Activated T-helper 17 cell treated with anti-CD3 and anti-CD28 coated beads, Interleukin-2, amount 50 U/mL, for 72 hours (primary cell): ENCODE data around the gene HORMAD2. TPM values are rescaled to one million over a fixed set of nuclear protein-coding genes. Genes with fewer than 3 reads are reported as not detected.

ENCODE experiments used
- ATAC-seq: fragments of 150-1000 bp; cut with Tn5 transposase; replicated peaks from 2 replicates; pipeline ENCODE4 v1.10.0; 2021; ENCODE audit warnings: mild to moderate bottlenecking, moderate library complexity
- H3K27ac Mint-ChIP-seq: one replicate; pipeline ENCODE4 v1.8.0; 2022; ENCODE audit warnings: mixed read lengths
- H3K27me3 Mint-ChIP-seq: one replicate; pipeline ENCODE4 v1.8.0; 2022; ENCODE audit warnings: mixed read lengths
- H3K36me3 Mint-ChIP-seq: one replicate; pipeline ENCODE4 v1.8.0; 2022; ENCODE audit warnings: low read depth, mild to moderate bottlenecking, mixed read lengths
- H3K4me1 Mint-ChIP-seq: one replicate; pipeline ENCODE4 v1.8.0; 2022; ENCODE audit warnings: mixed read lengths
- H3K4me3 Mint-ChIP-seq: one replicate; pipeline ENCODE4 v1.8.0; 2022; ENCODE audit warnings: mild to moderate bottlenecking, mixed read lengths
- H3K9me3 Mint-ChIP-seq: one replicate; pipeline ENCODE4 v1.8.0; 2022; ENCODE audit warnings: mixed read lengths
- total RNA-seq, 2 donors: library from RNA; stranded (reverse); gene quantifications; one replicate each; pipeline ENCODE4 v1.2.3, GENCODE V29; 2022

The HORMAD2 gene
- total RNA-seq, result under 1 TPM in 1 of 2 donors, not detected in 1; 0.37 TPM

GRCh38 chr22:30079952-30080533, at the start of gene HORMAD2:
Gene HORMAD2 (plus strand): TSS chr22:30080464. CDS start chr22:30093953, 13,489 bp downstream.
- H3K4me1 Mint-ChIP-seq, result peaks cover 8% of the 10 kb centered on the region
- peak within 1 kb of the TSS; percentile 85 for H3K27ac Mint-ChIP-seq
- no peak for ATAC-seq
- peak within 1 kb of the TSS; percentile 73 for H3K4me3 Mint-ChIP-seq
- H3K27me3 Mint-ChIP-seq, result no peaks in the 10 kb centered on the region
- H3K9me3 Mint-ChIP-seq, result no peaks in the 10 kb centered on the region
- no peaks in the 10 kb centered on the region for H3K36me3 Mint-ChIP-seq

GRCh38 chr22:30031328-30031727, 48.9 kb upstream of the HORMAD2 start:
- no peak for ATAC-seq
- no peaks in the 10 kb centered on the region for H3K9me3 Mint-ChIP-seq
- no peak overlapping the region for H3K27ac Mint-ChIP-seq
- no peak overlapping the region for H3K4me3 Mint-ChIP-seq
- peaks cover 12% of the 10 kb centered on the region for H3K36me3 Mint-ChIP-seq
- no peaks in the 10 kb centered on the region for H3K27me3 Mint-ChIP-seq
- H3K4me1 Mint-ChIP-seq, result no peaks in the 10 kb centered on the region

- no peak for ATAC-seq
- H3K4me3 Mint-ChIP-seq, result no peak overlapping the region
- no peak overlapping the region for H3K27ac Mint-ChIP-seq
- no peaks in the 10 kb centered on the region for H3K9me3 Mint-ChIP-seq
- H3K36me3 Mint-ChIP-seq, result peaks cover 6% of the 10 kb centered on the region
- no peaks in the 10 kb centered on the region for H3K27me3 Mint-ChIP-seq
- H3K4me1 Mint-ChIP-seq, result no peaks in the 10 kb centered on the region
Observed at GRCh38 chr22:30031764-30032455, 48.4 kb upstream of the HORMAD2 start.

- Mint-ChIP-seq H3K4me3 (no peak overlapping the region), H3K27ac (no peak overlapping the region), H3K4me1 (no peaks in the 10 kb centered on the region), H3K9me3 (no peaks in the 10 kb centered on the region), H3K36me3 (no peaks in the 10 kb centered on the region), H3K27me3 (no peaks in the 10 kb centered on the region)
- ATAC-seq, result no peak
Observed at GRCh38 chr22:30033137-30033536, 47.1 kb upstream of the HORMAD2 start.

GRCh38 chr22:30033901-30034300, 46.4 kb upstream of the HORMAD2 start:
- Mint-ChIP-seq H3K4me1 (no peaks in the 10 kb centered on the region), H3K27ac (no peak overlapping the region), H3K9me3 (no peaks in the 10 kb centered on the region), H3K36me3 (no peaks in the 10 kb centered on the region), H3K27me3 (no peaks in the 10 kb centered on the region), H3K4me3 (no peak overlapping the region)
- no peak for ATAC-seq

- H3K27me3 Mint-ChIP-seq, result no peaks in the 10 kb centered on the region
- ATAC-seq, result no peak
- H3K27ac Mint-ChIP-seq, result no peak overlapping the region
Observed at GRCh38 chr22:30036656-30037055, 43.6 kb upstream of the HORMAD2 start.

GRCh38 chr22:30038219-30038618, 42.0 kb upstream of the HORMAD2 start:
- no peaks in the 10 kb centered on the region for H3K9me3 Mint-ChIP-seq
- no peak overlapping the region for H3K27ac Mint-ChIP-seq
- no peaks in the 10 kb centered on the region for H3K27me3 Mint-ChIP-seq
- no peaks in the 10 kb centered on the region for H3K36me3 Mint-ChIP-seq
- no peak overlapping the region for H3K4me3 Mint-ChIP-seq
- no peaks in the 10 kb centered on the region for H3K4me1 Mint-ChIP-seq
- no peak for ATAC-seq

More at GRCh38 chr22:30036656-30037055, 43.6 kb upstream of the HORMAD2 start:
- Mint-ChIP-seq H3K36me3 (no peaks in the 10 kb centered on the region), H3K9me3 (no peaks in the 10 kb centered on the region), H3K4me1 (no peaks in the 10 kb centered on the region), H3K4me3 (no peak overlapping the region)

GRCh38 chr22:30040499-30041260, 39.6 kb upstream of the HORMAD2 start:
- no peaks in the 10 kb centered on the region for H3K9me3 Mint-ChIP-seq

GRCh38 chr22:30041475-30041874, 38.8 kb upstream of the HORMAD2 start:
- H3K9me3 Mint-ChIP-seq, result no peaks in the 10 kb centered on the region
- ATAC-seq, result no peak
- no peak overlapping the region for H3K4me3 Mint-ChIP-seq
- no peak overlapping the region for H3K27ac Mint-ChIP-seq
- no peaks in the 10 kb centered on the region for H3K27me3 Mint-ChIP-seq
- H3K4me1 Mint-ChIP-seq, result no peaks in the 10 kb centered on the region
- no peaks in the 10 kb centered on the region for H3K36me3 Mint-ChIP-seq

More at GRCh38 chr22:30040499-30041260, 39.6 kb upstream of the HORMAD2 start:
- H3K27me3 Mint-ChIP-seq, result no peaks in the 10 kb centered on the region
- no peaks in the 10 kb centered on the region for H3K36me3 Mint-ChIP-seq
- H3K27ac Mint-ChIP-seq, result no peak overlapping the region
- ATAC-seq, result no peak
- no peaks in the 10 kb centered on the region for H3K4me1 Mint-ChIP-seq
- no peak overlapping the region for H3K4me3 Mint-ChIP-seq

GRCh38 chr22:30041881-30042280, 38.4 kb upstream of the HORMAD2 start:
- Mint-ChIP-seq H3K27me3 (no peaks in the 10 kb centered on the region), H3K4me3 (no peak overlapping the region), H3K9me3 (no peaks in the 10 kb centered on the region), H3K36me3 (no peaks in the 10 kb centered on the region), H3K27ac (no peak overlapping the region), H3K4me1 (no peaks in the 10 kb centered on the region)
- no peak for ATAC-seq

- no peak for ATAC-seq
- no peaks in the 10 kb centered on the region for H3K4me1 Mint-ChIP-seq
- no peak overlapping the region for H3K27ac Mint-ChIP-seq
- H3K9me3 Mint-ChIP-seq, result no peaks in the 10 kb centered on the region
- H3K36me3 Mint-ChIP-seq, result no peaks in the 10 kb centered on the region
- no peak overlapping the region for H3K4me3 Mint-ChIP-seq
- no peaks in the 10 kb centered on the region for H3K27me3 Mint-ChIP-seq
Observed at GRCh38 chr22:30043161-30043560, 37.1 kb upstream of the HORMAD2 start.

GRCh38 chr22:30044369-30044768, 35.9 kb upstream of the HORMAD2 start:
- peak; percentile 82 for ATAC-seq
- H3K27me3 Mint-ChIP-seq, result no peaks in the 10 kb centered on the region
- H3K36me3 Mint-ChIP-seq, result no peaks in the 10 kb centered on the region
- H3K9me3 Mint-ChIP-seq, result no peaks in the 10 kb centered on the region
- H3K4me1 Mint-ChIP-seq, result no peaks in the 10 kb centered on the region
- no peak overlapping the region for H3K27ac Mint-ChIP-seq
- H3K4me3 Mint-ChIP-seq, result no peak overlapping the region

GRCh38 chr22:30044881-30045493, 35.3 kb upstream of the HORMAD2 start:
- Mint-ChIP-seq H3K9me3 (no peaks in the 10 kb centered on the region), H3K27ac (no peak overlapping the region), H3K27me3 (no peaks in the 10 kb centered on the region), H3K4me3 (no peak overlapping the region), H3K36me3 (no peaks in the 10 kb centered on the region), H3K4me1 (no peaks in the 10 kb centered on the region)
- ATAC-seq, result no peak

GRCh38 chr22:30045494-30045887, 34.8 kb upstream of the HORMAD2 start:
- Mint-ChIP-seq H3K4me1 (no peaks in the 10 kb centered on the region), H3K27ac (no peak overlapping the region), H3K36me3 (no peaks in the 10 kb centered on the region), H3K4me3 (no peak overlapping the region), H3K27me3 (no peaks in the 10 kb centered on the region), H3K9me3 (no peaks in the 10 kb centered on the region)
- no peak for ATAC-seq
